ENCODE data around the gene VILL.

The VILL gene

GRCh38 chr3:38039899-38040261, 49.3 kb downstream of the VILL start:
- H3K56ac ChIP-seq (ENCODE audit: low read length): no peak overlapping the region
- H3K79me2 ChIP-seq (ENCODE audit: control insufficient read depth, insufficient read depth, low read length): no peaks in the 10 kb centered on the region
- no peak overlapping the region for H3K18ac ChIP-seq (ENCODE audit: low read length)
- H3K9ac ChIP-seq (ENCODE audit: low read length): no peak overlapping the region
- H3K27me3 ChIP-seq (ENCODE audit: insufficient read depth, low read length, poor library complexity): peaks cover 9% of the 10 kb centered on the region
- no peak overlapping the region for H3K27ac ChIP-seq (ENCODE audit: low read depth, low read length)
- no peak overlapping the region for H2BK5ac ChIP-seq (ENCODE audit: low read length)
- no peak overlapping the region for H3K23ac ChIP-seq (ENCODE audit: low read length)
- no peak overlapping the region for H4K5ac ChIP-seq (ENCODE audit: low read length)
- H2BK15ac ChIP-seq (replicated peaks; ENCODE audit: low read depth): no peak overlapping the region
- no peak overlapping the region for H3K4me2 ChIP-seq (ENCODE audit: low read length)
- no peaks in the 10 kb centered on the region for H3K79me1 ChIP-seq (ENCODE audit: low read length)
- H2AK5ac ChIP-seq (ENCODE audit: low read length): no peak overlapping the region
- no CpG with 5 or more reads among the region's 11 CpGs for WGBS (ENCODE audit: extremely low coverage, insufficient coverage, low lambda C conversion rate)
- H3K4ac ChIP-seq (ENCODE audit: low read depth, low read length): no peak overlapping the region
- H3K4me1 ChIP-seq (ENCODE audit: control insufficient read depth, low read depth, low read length): peaks cover 4% of the 10 kb centered on the region
- no peak overlapping the region for H4K8ac ChIP-seq (ENCODE audit: low read depth, low read length)
- peak; percentile 57 for DNase-seq
- no peak overlapping the region for H3K4me3 ChIP-seq (ENCODE audit: low read length)
- H2BK120ac ChIP-seq (ENCODE audit: low read depth, low read length): no peak overlapping the region
- no peaks in the 10 kb centered on the region for H3K36me3 ChIP-seq (ENCODE audit: control insufficient read depth, insufficient read depth, low read length)

DNA sequence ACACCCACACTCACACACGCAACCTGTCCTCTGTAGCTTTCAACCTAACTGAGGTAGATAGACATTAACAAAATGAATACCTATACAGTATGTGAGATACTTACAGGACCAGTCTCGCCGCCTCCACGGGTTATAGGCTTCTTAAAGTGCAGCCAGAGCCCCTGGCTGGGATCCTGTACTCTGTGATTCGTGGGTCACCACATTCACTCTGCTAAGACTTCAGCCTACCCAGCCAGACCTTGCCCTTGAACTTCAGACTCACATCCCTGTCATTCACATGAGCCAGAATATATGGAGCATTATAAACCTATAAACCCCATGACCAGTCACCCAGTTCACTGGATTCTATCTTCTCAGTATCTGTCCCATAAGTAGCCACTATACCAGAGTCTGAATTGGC, 49.8 kb downstream of the VILL start:
- WGBS (ENCODE audit: extremely low coverage, insufficient coverage, low lambda C conversion rate): no CpG with 5 or more reads among the region's 5 CpGs
- no peak overlapping the region for H2BK120ac ChIP-seq (ENCODE audit: low read depth, low read length)
- H3K4me3 ChIP-seq (ENCODE audit: low read length): no peak overlapping the region
- H3K79me2 ChIP-seq (ENCODE audit: control insufficient read depth, insufficient read depth, low read length): no peaks in the 10 kb centered on the region
- H3K4me1 ChIP-seq (ENCODE audit: control insufficient read depth, low read depth, low read length): peaks cover 4% of the 10 kb centered on the region
- no peak overlapping the region for H3K9ac ChIP-seq (ENCODE audit: low read length)
- H3K56ac ChIP-seq (ENCODE audit: low read length): no peak overlapping the region
- H4K5ac ChIP-seq (ENCODE audit: low read length): no peak overlapping the region
- no peak overlapping the region for H2BK5ac ChIP-seq (ENCODE audit: low read length)
- no peak overlapping the region for H3K4me2 ChIP-seq (ENCODE audit: low read length)
- H4K8ac ChIP-seq (ENCODE audit: low read depth, low read length): no peak overlapping the region
- peaks cover 9% of the 10 kb centered on the region for H3K27me3 ChIP-seq (ENCODE audit: insufficient read depth, low read length, poor library complexity)
- H2AK5ac ChIP-seq (ENCODE audit: low read length): no peak overlapping the region
- no peaks in the 10 kb centered on the region for H3K79me1 ChIP-seq (ENCODE audit: low read length)
- no peak overlapping the region for H2BK15ac ChIP-seq (replicated peaks; ENCODE audit: low read depth)
- no peak overlapping the region for H3K4ac ChIP-seq (ENCODE audit: low read depth, low read length)
- no peak overlapping the region for H3K27ac ChIP-seq (ENCODE audit: low read depth, low read length)
- no peak overlapping the region for H3K18ac ChIP-seq (ENCODE audit: low read length)
- no peaks in the 10 kb centered on the region for H3K36me3 ChIP-seq (ENCODE audit: control insufficient read depth, insufficient read depth, low read length)
- H3K23ac ChIP-seq (ENCODE audit: low read length): no peak overlapping the region
- no peak for DNase-seq

- no peak overlapping the region for H3K23ac ChIP-seq (ENCODE audit: low read length)
- H3K18ac ChIP-seq (ENCODE audit: low read length): no peak overlapping the region
- no peaks in the 10 kb centered on the region for H3K79me1 ChIP-seq (ENCODE audit: low read length)
- H3K27ac ChIP-seq (ENCODE audit: low read depth, low read length): no peak overlapping the region
- H2BK5ac ChIP-seq (ENCODE audit: low read length): no peak overlapping the region
- H3K4ac ChIP-seq (ENCODE audit: low read depth, low read length): no peak overlapping the region
- no CpG with 5 or more reads among the region's 4 CpGs for WGBS (ENCODE audit: extremely low coverage, insufficient coverage, low lambda C conversion rate)
- H3K79me2 ChIP-seq (ENCODE audit: control insufficient read depth, insufficient read depth, low read length): no peaks in the 10 kb centered on the region
- no peak overlapping the region for H3K4me3 ChIP-seq (ENCODE audit: low read length)
- H2BK15ac ChIP-seq (replicated peaks; ENCODE audit: low read depth): no peak overlapping the region
- H4K8ac ChIP-seq (ENCODE audit: low read depth, low read length): no peak overlapping the region
- no peak for DNase-seq
- H2BK120ac ChIP-seq (ENCODE audit: low read depth, low read length): no peak overlapping the region
- no peak overlapping the region for H4K5ac ChIP-seq (ENCODE audit: low read length)
- no peak overlapping the region for H3K9ac ChIP-seq (ENCODE audit: low read length)
- no peak overlapping the region for H3K56ac ChIP-seq (ENCODE audit: low read length)
- peaks cover 4% of the 10 kb centered on the region for H3K4me1 ChIP-seq (ENCODE audit: control insufficient read depth, low read depth, low read length)
- H3K27me3 ChIP-seq (ENCODE audit: insufficient read depth, low read length, poor library complexity): peaks cover 9% of the 10 kb centered on the region
- no peak overlapping the region for H2AK5ac ChIP-seq (ENCODE audit: low read length)
- no peaks in the 10 kb centered on the region for H3K36me3 ChIP-seq (ENCODE audit: control insufficient read depth, insufficient read depth, low read length)
- no peak overlapping the region for H3K4me2 ChIP-seq (ENCODE audit: low read length)
Measured at GRCh38 chr3:38043486-38043885, 52.9 kb downstream of the VILL start.

- H2BK5ac ChIP-seq (ENCODE audit: low read length): no peak overlapping the region
- H3K79me2 ChIP-seq (ENCODE audit: control insufficient read depth, insufficient read depth, low read length): no peaks in the 10 kb centered on the region
- H3K9ac ChIP-seq (ENCODE audit: low read length): no peak overlapping the region
- no peak overlapping the region for H3K4me3 ChIP-seq (ENCODE audit: low read length)
- no peak overlapping the region for H3K18ac ChIP-seq (ENCODE audit: low read length)
- H4K5ac ChIP-seq (ENCODE audit: low read length): no peak overlapping the region
- no peak overlapping the region for H2BK15ac ChIP-seq (replicated peaks; ENCODE audit: low read depth)
- no peak overlapping the region for H3K4me2 ChIP-seq (ENCODE audit: low read length)
- no peak for DNase-seq
- no peaks in the 10 kb centered on the region for H3K79me1 ChIP-seq (ENCODE audit: low read length)
- no CpG with 5 or more reads among the region's 4 CpGs for WGBS (ENCODE audit: extremely low coverage, insufficient coverage, low lambda C conversion rate)
- H3K4me1 ChIP-seq (ENCODE audit: control insufficient read depth, low read depth, low read length): no peaks in the 10 kb centered on the region
- H3K4ac ChIP-seq (ENCODE audit: low read depth, low read length): no peak overlapping the region
- H2BK120ac ChIP-seq (ENCODE audit: low read depth, low read length): no peak overlapping the region
- no peak overlapping the region for H3K56ac ChIP-seq (ENCODE audit: low read length)
- no peak overlapping the region for H3K23ac ChIP-seq (ENCODE audit: low read length)
- H3K27ac ChIP-seq (ENCODE audit: low read depth, low read length): no peak overlapping the region
- no peaks in the 10 kb centered on the region for H3K36me3 ChIP-seq (ENCODE audit: control insufficient read depth, insufficient read depth, low read length)
- no peak overlapping the region for H2AK5ac ChIP-seq (ENCODE audit: low read length)
- H3K27me3 ChIP-seq (ENCODE audit: insufficient read depth, low read length, poor library complexity): no peaks in the 10 kb centered on the region
- H4K8ac ChIP-seq (ENCODE audit: low read depth, low read length): no peak overlapping the region
Measured at GRCh38 chr3:38046027-38046426, 55.4 kb downstream of the VILL start.

DNA sequence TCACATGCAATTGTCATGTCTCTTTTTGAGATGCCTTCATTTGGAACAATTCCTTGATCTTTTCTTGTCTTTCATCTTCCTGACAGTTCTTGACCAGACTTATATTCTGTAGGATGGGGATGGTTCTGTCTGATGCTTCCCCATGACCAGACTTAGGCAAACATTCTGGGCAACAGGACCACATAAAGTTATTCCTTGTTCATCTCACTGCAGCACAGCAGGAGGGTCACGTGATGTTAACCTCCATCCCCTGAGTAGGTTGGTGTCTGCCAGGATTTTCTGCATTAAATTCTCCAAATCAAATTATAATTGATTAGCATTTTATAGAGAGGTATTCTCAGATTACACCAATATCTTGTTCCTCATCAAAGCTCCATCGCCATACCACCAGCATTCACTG, 56.2 kb downstream of the VILL start:
- H3K27ac ChIP-seq (ENCODE audit: low read depth, low read length): no peak overlapping the region
- no peaks in the 10 kb centered on the region for H3K36me3 ChIP-seq (ENCODE audit: control insufficient read depth, insufficient read depth, low read length)
- no peak overlapping the region for H3K4me2 ChIP-seq (ENCODE audit: low read length)
- no peak overlapping the region for H3K4me3 ChIP-seq (ENCODE audit: low read length)
- no peak overlapping the region for H3K23ac ChIP-seq (ENCODE audit: low read length)
- no peak overlapping the region for H3K4ac ChIP-seq (ENCODE audit: low read depth, low read length)
- H2BK15ac ChIP-seq (replicated peaks; ENCODE audit: low read depth): no peak overlapping the region
- H3K79me1 ChIP-seq (ENCODE audit: low read length): no peaks in the 10 kb centered on the region
- H3K27me3 ChIP-seq (ENCODE audit: insufficient read depth, low read length, poor library complexity): no peaks in the 10 kb centered on the region
- no peak overlapping the region for H2BK120ac ChIP-seq (ENCODE audit: low read depth, low read length)
- no peak overlapping the region for H3K9ac ChIP-seq (ENCODE audit: low read length)
- H3K4me1 ChIP-seq (ENCODE audit: control insufficient read depth, low read depth, low read length): no peaks in the 10 kb centered on the region
- H2BK5ac ChIP-seq (ENCODE audit: low read length): no peak overlapping the region
- no CpG with 5 or more reads among the region's 2 CpGs for WGBS (ENCODE audit: extremely low coverage, insufficient coverage, low lambda C conversion rate)
- no peak overlapping the region for H3K18ac ChIP-seq (ENCODE audit: low read length)
- no peak overlapping the region for H2AK5ac ChIP-seq (ENCODE audit: low read length)
- H4K8ac ChIP-seq (ENCODE audit: low read depth, low read length): no peak overlapping the region
- H3K56ac ChIP-seq (ENCODE audit: low read length): no peak overlapping the region
- H3K79me2 ChIP-seq (ENCODE audit: control insufficient read depth, insufficient read depth, low read length): no peaks in the 10 kb centered on the region
- no peak overlapping the region for H4K5ac ChIP-seq (ENCODE audit: low read length)
- DNase-seq: no peak

DNA sequence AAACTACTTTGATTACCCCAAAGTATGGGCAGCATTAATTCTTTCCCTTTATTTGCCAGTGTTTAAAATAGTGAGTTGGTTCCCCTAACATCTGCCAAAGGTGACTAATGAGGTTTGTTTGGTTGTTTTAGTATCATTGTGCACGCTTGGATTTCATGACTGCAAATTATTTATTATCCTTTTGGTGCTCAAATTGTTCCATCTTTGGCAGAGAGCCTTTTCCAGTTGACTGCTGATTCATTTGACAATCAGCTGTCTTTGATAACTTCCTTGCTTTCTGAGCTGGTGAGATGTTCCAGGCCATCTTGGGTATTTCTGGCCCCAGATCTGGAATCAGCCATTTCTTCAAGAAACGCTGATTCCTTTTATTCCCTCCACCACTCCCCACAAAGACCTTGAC, 57.3 kb downstream of the VILL start:
- Histone ChIP-seq H3K9ac (ENCODE audit: low read length) (no peak overlapping the region), H4K5ac (ENCODE audit: low read length) (no peak overlapping the region), H3K18ac (ENCODE audit: low read length) (no peak overlapping the region), H3K4me2 (ENCODE audit: low read length) (no peak overlapping the region), H2BK5ac (ENCODE audit: low read length) (no peak overlapping the region), H3K56ac (ENCODE audit: low read length) (no peak overlapping the region), H3K4ac (ENCODE audit: low read depth, low read length) (no peak overlapping the region), H3K36me3 (ENCODE audit: control insufficient read depth, insufficient read depth, low read length) (no peaks in the 10 kb centered on the region), H3K4me1 (ENCODE audit: control insufficient read depth, low read depth, low read length) (no peaks in the 10 kb centered on the region), H3K27ac (ENCODE audit: low read depth, low read length) (no peak overlapping the region), H3K4me3 (ENCODE audit: low read length) (no peak overlapping the region), H3K79me1 (ENCODE audit: low read length) (no peaks in the 10 kb centered on the region), H2BK15ac (replicated peaks; ENCODE audit: low read depth) (no peak overlapping the region), H2AK5ac (ENCODE audit: low read length) (no peak overlapping the region), H3K23ac (ENCODE audit: low read length) (no peak overlapping the region), H4K8ac (ENCODE audit: low read depth, low read length) (no peak overlapping the region), H3K79me2 (ENCODE audit: control insufficient read depth, insufficient read depth, low read length) (no peaks in the 10 kb centered on the region), H3K27me3 (ENCODE audit: insufficient read depth, low read length, poor library complexity) (no peaks in the 10 kb centered on the region), H2BK120ac (ENCODE audit: low read depth, low read length) (no peak overlapping the region)
- DNase-seq: no peak
- WGBS (ENCODE audit: extremely low coverage, insufficient coverage, low lambda C conversion rate): no CpG with 5 or more reads among the region's 2 CpGs
